ENCODE results near the gene GOLGA6L2.

GOLGA6L2 gene

GRCh38 chr15:23424111-23424904 is 22.7 kb downstream of the GOLGA6L2 start:
- Histone ChIP-seq H3K9me2 (replicated peaks; ENCODE audit: insufficient read depth, low read length) (no peaks in the 10 kb centered on the region), H3K4me3 (ENCODE audit: low read length) (no peak overlapping the region), H3K4me1 (ENCODE audit: low read length) (peaks cover 39% of the 10 kb centered on the region), H4K20me1 (ENCODE audit: insufficient read depth, low read length) (no peaks in the 10 kb centered on the region), H3K79me2 (ENCODE audit: low read length) (no peaks in the 10 kb centered on the region), H3K27me3 (replicated peaks; ENCODE audit: insufficient read depth, low read length) (no peaks in the 10 kb centered on the region), H3K9ac (ENCODE audit: low read length) (no peak overlapping the region), H3K4me2 (ENCODE audit: low read depth, low read length) (no peak overlapping the region), H2AFZ (ENCODE audit: low read length) (no peak overlapping the region), H3F3A (ENCODE audit: insufficient read depth, low read length) (peaks cover 29% of the 10 kb centered on the region), H3K27ac (ENCODE audit: low read length) (no peak overlapping the region), H3K9me3 (replicated peaks; ENCODE audit: insufficient read depth, low read length) (no peaks in the 10 kb centered on the region), H3K36me3 (replicated peaks; ENCODE audit: insufficient read depth, low read length) (no peaks in the 10 kb centered on the region)
- DNase-seq, result no peak
- TF ChIP-seq EZH2phosphoT487 (IDR thresholded peaks at IDR 0.05; ENCODE audit: low read length), result no peak
- TF ChIP-seq EZH2 (optimal IDR thresholded peaks at IDR 0.05; ENCODE audit: low read depth, low read length), result no peak
- no peak for TF ChIP-seq CTCF (IDR thresholded peaks at IDR 0.05; ENCODE audit: low read length)

GRCh38 chr15:23422946-23423708 is 23.9 kb downstream of the GOLGA6L2 start:
- peaks cover 29% of the 10 kb centered on the region for H3F3A ChIP-seq (ENCODE audit: insufficient read depth, low read length)
- peak overlapping the region; percentile 99 for H3K27ac ChIP-seq (ENCODE audit: low read length)
- H4K20me1 ChIP-seq (ENCODE audit: insufficient read depth, low read length), result no peaks in the 10 kb centered on the region
- H3K36me3 ChIP-seq (replicated peaks; ENCODE audit: insufficient read depth, low read length), result no peaks in the 10 kb centered on the region
- no peaks in the 10 kb centered on the region for H3K79me2 ChIP-seq (ENCODE audit: low read length)
- TF ChIP-seq EZH2phosphoT487 (IDR thresholded peaks at IDR 0.05; ENCODE audit: low read length), result no peak
- TF ChIP-seq CTCF (IDR thresholded peaks at IDR 0.05; ENCODE audit: low read length), result no peak
- TF ChIP-seq EZH2 (optimal IDR thresholded peaks at IDR 0.05; ENCODE audit: low read depth, low read length), result no peak
- peak overlapping the region; percentile 36; the same call in 1 of the 2 replicates for H3K4me2 ChIP-seq (ENCODE audit: low read depth, low read length)
- peak overlapping the region; percentile 27; the same call in 1 of the 2 replicates for H3K9ac ChIP-seq (ENCODE audit: low read length)
- no peak for DNase-seq
- no peak overlapping the region for H3K4me3 ChIP-seq (ENCODE audit: low read length)
- no peaks in the 10 kb centered on the region for H3K9me3 ChIP-seq (replicated peaks; ENCODE audit: insufficient read depth, low read length)
- no peaks in the 10 kb centered on the region for H3K27me3 ChIP-seq (replicated peaks; ENCODE audit: insufficient read depth, low read length)
- H3K9me2 ChIP-seq (replicated peaks; ENCODE audit: insufficient read depth, low read length), result no peaks in the 10 kb centered on the region
- H2AFZ ChIP-seq (ENCODE audit: low read length), result 0 out of 2 replicates have a peak overlapping the region, but pooled peaks have one; percentile 30
- peaks cover 39% of the 10 kb centered on the region for H3K4me1 ChIP-seq (ENCODE audit: low read length)

GRCh38 chr15:23422099-23422945 is 24.7 kb downstream of the GOLGA6L2 start:
- Histone ChIP-seq H3K79me2 (ENCODE audit: low read length) (no peaks in the 10 kb centered on the region), H3K27ac (ENCODE audit: low read length) (peak overlapping the region; percentile 99), H3F3A (ENCODE audit: insufficient read depth, low read length) (peaks cover 34% of the 10 kb centered on the region), H4K20me1 (ENCODE audit: insufficient read depth, low read length) (no peaks in the 10 kb centered on the region), H3K4me2 (ENCODE audit: low read depth, low read length) (peak overlapping the region; percentile 60; the same call in 1 of the 2 replicates), H3K9ac (ENCODE audit: low read length) (peak overlapping the region; percentile 27; the same call in 1 of the 2 replicates), H3K9me2 (replicated peaks; ENCODE audit: insufficient read depth, low read length) (no peaks in the 10 kb centered on the region), H3K27me3 (replicated peaks; ENCODE audit: insufficient read depth, low read length) (no peaks in the 10 kb centered on the region), H3K36me3 (replicated peaks; ENCODE audit: insufficient read depth, low read length) (no peaks in the 10 kb centered on the region), H3K4me3 (ENCODE audit: low read length) (no peak overlapping the region), H3K9me3 (replicated peaks; ENCODE audit: insufficient read depth, low read length) (no peaks in the 10 kb centered on the region), H3K4me1 (ENCODE audit: low read length) (peaks cover 43% of the 10 kb centered on the region), H2AFZ (ENCODE audit: low read length) (no peak overlapping the region)
- DNase-seq, result no peak
- TF ChIP-seq EZH2 (optimal IDR thresholded peaks at IDR 0.05; ENCODE audit: low read depth, low read length) (no peak), CTCF (IDR thresholded peaks at IDR 0.05; ENCODE audit: low read length) (no peak), EZH2phosphoT487 (IDR thresholded peaks at IDR 0.05; ENCODE audit: low read length) (no peak)

All from MM.1S (cell line).